ENCODE results near the gene RNF220.
A peak's percentile ranks its signal among the peaks of the same experiment; 100 is the strongest.

The RNF220 gene

GRCh38 chr1:44616991-44617702 lies 212.1 kb downstream of the RNF220 start:
- DNase-seq: no peak

GRCh38 chr1:44617703-44618029 lies 212.6 kb downstream of the RNF220 start:
- DNase-seq: no peak

- DNase-seq: no peak
Measured at GRCh38 chr1:44619261-44619900, 214.3 kb downstream of the RNF220 start.

- DNase-seq: no peak
Measured at GRCh38 chr1:44620072-44620471, 215.0 kb downstream of the RNF220 start.

- DNase-seq: no peak
Measured at GRCh38 chr1:44621841-44622286, 216.8 kb downstream of the RNF220 start.

- no peak for DNase-seq
Measured at GRCh38 chr1:44624268-44624901, 219.3 kb downstream of the RNF220 start.

GRCh38 chr1:44625348-44625747 lies 220.3 kb downstream of the RNF220 start:
- DNase-seq: no peak

GRCh38 chr1:44628962-44629756 lies 224.1 kb downstream of the RNF220 start:
- DNase-seq: no peak

- no peak for DNase-seq
Measured at GRCh38 chr1:44630116-44630515, 225.1 kb downstream of the RNF220 start.

- DNase-seq: no peak
Measured at GRCh38 chr1:44631333-44631646, 226.2 kb downstream of the RNF220 start.

- DNase-seq: peak; percentile 92
Measured at GRCh38 chr1:44631647-44632539, 226.8 kb downstream of the RNF220 start.

GRCh38 chr1:44632598-44632997 lies 227.5 kb downstream of the RNF220 start:
- DNase-seq: no peak

GRCh38 chr1:44634606-44635189 lies 229.6 kb downstream of the RNF220 start:
- DNase-seq: no peak

GRCh38 chr1:44635439-44635838 lies 230.4 kb downstream of the RNF220 start:
- DNase-seq: no peak

GRCh38 chr1:44636083-44636687 lies 231.1 kb downstream of the RNF220 start:
- no peak for DNase-seq

GRCh38 chr1:44636688-44637598 lies 231.9 kb downstream of the RNF220 start:
- DNase-seq: no peak

GRCh38 chr1:44637702-44638411 lies 232.8 kb downstream of the RNF220 start:
- no peak for DNase-seq

- DNase-seq: no peak
Measured at GRCh38 chr1:44640200-44640853, 235.3 kb downstream of the RNF220 start.

Data from activated CD8-positive, alpha-beta memory T cell treated with anti-CD3 and anti-CD28 coated beads, Interleukin-2, amount 50 U/mL, for 4 hours (primary cell).